T47D (cell line): ENCODE measurements around the gene BLTP2.
"Not testable (repeated sequence)": the region's sequence is repeated elsewhere in the genome, so short reads cannot be mapped to it uniquely, and the experiment has no call there.

Experiments used
- DNase-seq, 2 experiments: peaks; one replicate each; pipeline versions ENCODE4 v3.0.0 to v3.0.0-alpha.2; 2011 to 2012; ENCODE audit warnings: low read depth in 1 of 2, low spot score in 1 of 2
- JUND ChIP-seq: IDR thresholded peaks from 2 replicates; pipeline ENCODE4 v1.6.1; 2012; ENCODE audit warnings: low read depth
- in situ Hi-C: cut with HindIII; loops from 2 replicates; pipeline ENCODE4 v1.10.0; 2016; ENCODE audit warnings: low sequenced_read_pairs, low pct_unique_long_range_greater_than_20kb

BLTP2 gene

DNA sequence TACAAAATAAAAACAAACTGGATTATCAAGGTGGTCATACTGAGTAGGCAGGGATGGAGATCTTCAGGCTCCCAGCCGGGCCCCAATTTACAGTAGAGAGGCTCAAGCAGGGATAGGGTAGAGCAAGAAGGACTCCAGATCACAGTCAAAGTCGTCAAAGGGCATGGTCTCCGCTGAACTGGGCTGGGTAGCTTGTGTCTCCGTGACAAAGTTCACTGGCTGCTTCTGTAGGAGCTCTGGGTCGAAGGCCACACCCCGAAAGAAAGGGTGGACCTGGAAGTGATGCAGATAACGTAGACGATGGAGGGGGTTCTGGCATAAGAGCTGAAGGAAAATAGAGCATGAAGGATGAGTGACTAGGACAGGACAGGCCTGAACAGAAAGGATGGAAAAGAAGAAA is 34.6 kb downstream of the BLTP2 start:
- no peak for DNase-seq
- no peak for TF ChIP-seq JUND
- in situ Hi-C loops: no loop called here

DNA sequence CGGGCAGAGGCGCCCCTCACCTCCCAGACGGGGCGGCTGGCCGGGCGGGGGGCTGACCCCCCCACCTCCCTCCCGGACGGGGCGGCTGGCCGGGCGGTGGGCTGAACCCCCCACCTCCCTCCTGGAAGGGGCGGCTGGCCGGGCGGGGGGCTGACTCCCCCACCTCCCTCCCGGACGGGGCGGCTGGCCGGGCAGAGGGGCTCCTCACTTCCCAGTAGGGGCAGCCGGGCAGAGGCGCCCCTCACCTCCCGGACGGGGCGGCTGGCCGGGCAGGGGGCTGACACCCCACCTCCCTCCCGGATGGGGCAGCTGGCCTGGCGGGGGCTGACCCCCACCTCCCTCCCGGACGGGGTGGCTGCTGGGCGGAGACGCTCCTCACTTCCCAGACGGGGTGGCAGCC is 40.9 kb downstream of the BLTP2 start:
- in situ Hi-C loops, DNase-seq: not testable (repeated sequence)

DNA sequence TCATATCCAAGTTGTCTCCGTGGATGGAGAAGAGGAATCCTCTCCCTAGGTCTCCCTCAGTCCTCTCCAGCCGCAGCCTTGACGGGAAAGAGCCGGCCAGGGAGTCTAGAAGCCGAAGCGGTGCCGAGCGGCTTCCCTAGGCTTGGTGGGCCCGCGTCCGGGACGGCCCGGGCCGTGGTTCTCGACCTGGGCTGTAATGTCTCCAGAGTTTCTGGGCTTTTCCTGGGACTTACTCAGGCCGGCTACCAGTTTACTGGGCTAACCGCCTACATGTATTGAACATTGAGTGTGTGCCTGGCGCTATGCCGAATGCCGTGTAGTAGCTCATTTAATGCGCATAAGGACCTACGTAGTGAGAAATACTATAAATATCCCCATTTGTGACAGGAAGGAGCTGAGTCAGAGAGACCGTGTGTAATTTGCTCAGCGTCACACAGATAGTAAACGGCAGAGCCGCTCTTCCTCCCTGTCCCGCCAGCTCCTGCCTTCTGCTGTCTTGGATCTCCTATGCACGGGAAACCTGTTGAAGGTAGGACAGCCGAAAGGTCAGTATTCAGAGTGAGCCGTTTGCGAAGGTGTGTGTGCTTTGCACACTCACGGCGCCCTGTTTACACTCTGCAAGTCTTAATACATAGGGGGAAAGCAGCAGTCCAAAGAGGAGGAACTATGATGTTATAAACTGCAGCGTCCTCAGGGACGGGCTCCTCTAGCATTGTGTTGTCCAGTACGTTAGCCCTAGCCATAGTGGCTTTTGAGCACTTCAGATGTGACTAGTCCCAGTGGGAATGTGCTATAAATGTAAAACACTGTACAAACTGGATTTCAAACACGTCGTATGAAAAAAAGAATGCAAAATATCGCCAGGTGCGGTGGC is 45.4 kb downstream of the BLTP2 start:
- TF ChIP-seq JUND: no peak
- in situ Hi-C loops: no loop called here
- peak; percentile 18 to 79 for DNase-seq

DNA sequence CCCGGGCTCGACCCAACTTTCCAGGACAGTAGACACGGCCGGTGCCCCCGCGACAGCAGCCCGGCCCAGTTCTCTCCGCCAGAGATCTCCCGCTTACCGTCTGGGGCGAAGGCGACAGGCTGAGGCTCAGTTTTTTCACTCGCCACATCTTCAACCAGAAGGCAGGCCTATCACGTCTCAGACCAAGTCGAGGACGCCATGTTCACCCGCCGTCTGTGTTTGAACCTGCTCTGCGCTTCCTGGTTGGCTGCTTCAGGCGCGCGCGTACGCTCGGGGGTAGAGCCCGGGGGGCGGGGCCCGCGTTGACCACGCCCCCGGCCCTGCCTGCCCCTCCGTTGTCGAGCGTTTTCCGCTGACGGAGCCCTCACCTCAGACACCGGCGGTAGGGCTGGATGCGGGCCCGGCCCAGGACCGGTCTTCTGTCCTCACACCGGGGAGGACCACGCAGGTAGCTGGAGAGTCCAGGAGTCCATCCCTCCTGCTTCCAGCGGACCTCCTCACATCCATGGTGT is 46.1 kb downstream of the BLTP2 start, which contains the start of gene SPAG5:
Gene SPAG5 (minus strand): TSS at position 227 of the 512 bp plus-strand sequence. CDS start 79 bp downstream, at position 148.
- DNase-seq: peak; percentile 95 to 96
- no peak for TF ChIP-seq JUND
- in situ Hi-C loops: no loop called here

DNA sequence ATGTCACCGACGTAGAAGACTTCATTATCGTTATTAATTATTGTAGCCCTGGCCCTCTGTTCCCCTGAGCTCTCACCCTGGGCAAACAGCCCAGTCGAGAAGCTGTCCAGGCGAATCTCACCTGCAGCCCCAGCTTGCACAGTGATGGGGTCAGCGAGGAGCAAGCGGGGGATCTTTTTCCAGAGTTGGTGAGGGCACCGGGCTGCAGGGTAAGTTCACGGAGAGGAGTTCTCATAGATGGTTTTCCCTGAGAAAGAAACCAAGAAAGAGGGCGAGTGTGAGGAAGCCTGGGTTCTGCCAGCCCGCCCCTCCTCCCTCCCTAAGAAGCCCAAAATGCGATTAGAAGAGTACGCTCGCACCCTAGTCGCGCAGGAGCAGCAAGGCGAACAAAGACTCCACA is 46.6 kb downstream of the BLTP2 start:
- no peak for TF ChIP-seq JUND
- DNase-seq: no peak
- in situ Hi-C loops: no loop called here

DNA sequence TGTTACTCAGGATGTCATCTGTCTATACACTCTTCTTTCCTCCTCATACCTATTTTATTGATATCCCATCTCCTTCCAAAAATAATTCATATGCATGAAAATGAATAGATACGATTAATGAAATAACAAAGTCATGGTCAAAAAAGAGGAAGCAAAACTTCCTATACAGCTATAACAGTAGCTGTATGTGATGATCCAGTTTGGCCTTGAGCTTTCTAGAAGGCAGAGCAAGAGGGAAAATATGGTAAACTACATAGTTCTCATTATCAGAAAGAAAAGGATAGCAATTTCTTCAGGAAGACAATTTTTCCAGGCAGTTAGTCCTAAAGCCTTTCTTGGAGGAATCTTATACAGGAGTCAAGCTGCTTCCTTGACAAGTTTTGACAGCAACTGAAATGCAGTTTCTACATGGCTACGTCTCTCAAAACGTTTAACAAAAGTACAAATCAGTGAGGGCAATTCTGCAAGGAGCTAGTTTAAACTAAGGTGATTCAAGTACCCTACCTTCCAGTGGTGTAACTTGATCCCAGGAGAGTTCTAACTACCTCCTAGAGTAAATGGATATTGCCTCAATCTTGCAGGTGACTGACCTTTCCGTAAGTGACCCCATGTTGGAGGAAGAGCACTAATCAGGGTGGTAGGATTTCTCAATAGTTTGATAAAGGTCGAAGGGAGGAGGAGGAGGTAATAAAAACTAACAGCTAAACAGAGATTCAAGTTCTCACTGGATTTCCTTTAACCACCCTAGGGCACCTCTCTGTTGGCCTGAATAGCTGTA is 47.2 kb downstream of the BLTP2 start:
- no peak for DNase-seq
- in situ Hi-C loops: no loop called here
- TF ChIP-seq JUND: no peak
